Breast epithelium (tissue), 4 donors: Measurements from ENCODE around the gene FHIT. TPM values are rescaled to one million over a fixed set of nuclear protein-coding genes. Genes with fewer than 3 reads are reported as not detected.

ENCODE experiments used
- DNase-seq, 2 donors: peaks; one replicate each; pipeline ENCODE4 v3.0.0-alpha.2; 2019; ENCODE audit warnings: low spot score in 2 of 2
- H3K27ac ChIP-seq, 2 donors: fragments of 200-600 bp; sonication (generic) in 1 of 2; one replicate each; pipeline ENCODE4 v1.5.1; 2016 to 2019; ENCODE audit warnings: mild to moderate bottlenecking in 1 of 2
- H3K27me3 ChIP-seq, 2 donors: fragments of 200-600 bp; sonication (generic) in 1 of 2; one replicate each; pipeline versions ENCODE4 v1.5.1 to v1.6.0; 2017 to 2019; ENCODE audit warnings: control low read depth in 1 of 2, mild to moderate bottlenecking in 1 of 2
- H3K36me3 ChIP-seq: fragments of 200-600 bp; one replicate; pipeline ENCODE4 v1.5.1; 2019
- H3K4me1 ChIP-seq, 2 donors: fragments of 200-600 bp; sonication (generic); one replicate each; pipeline ENCODE4 v1.5.1; 2016 to 2019; ENCODE audit warnings: control low read depth in 1 of 2
- H3K4me3 ChIP-seq, 3 donors: fragments of 200-600 bp; sonication (generic); 1 replicate in 2 of 3; 2 replicates in 1 of 3; pipeline ENCODE4 v1.5.1; 2016 to 2019; ENCODE audit warnings: mild to moderate bottlenecking in 3 of 3, moderate library complexity in 2 of 3
- H3K9me3 ChIP-seq, 2 donors: fragments of 200-600 bp; sonication (generic) in 1 of 2; one replicate each; pipeline ENCODE4 v1.5.1; 2016 to 2019; ENCODE audit warnings: control low read depth in 1 of 2
- CTCF ChIP-seq, 3 donors: fragments of 450-650 bp; IDR thresholded peaks; one replicate each; pipeline ENCODE4 v1.5.1; 2016 to 2017; ENCODE audit warnings: antibody characterized with exemption in 3 of 3, mild to moderate bottlenecking in 3 of 3, moderate library complexity in 3 of 3
- POLR2A ChIP-seq: fragments of 450-650 bp; IDR thresholded peaks from one replicate; pipeline ENCODE4 v1.6.1; 2016; ENCODE audit warnings: antibody characterized with exemption, mild to moderate bottlenecking, moderate library complexity
- POLR2AphosphoS5 ChIP-seq, 3 donors: sonication (generic); formaldehyde crosslinking; IDR thresholded peaks; one replicate each; pipeline ENCODE4 v1.6.1; 2017; ENCODE audit warnings: antibody characterized with exemption in 3 of 3
- intact Hi-C: fragments of 100-400 bp; cut with DNase I; formaldehyde crosslinking; loops from one replicate; pipeline ENCODE4 v1.15.1; 2023; ENCODE audit warnings: low total_unique reads
- total RNA-seq, 3 donors: library from RNA; depleted of rRNA; stranded (reverse); fragments of >200 nt; gene quantifications; one replicate each; pipeline ENCODE4 v1.1.0, GENCODE V29; 2016

The FHIT gene
- total RNA-seq, 3 donors from 2014 or later: 9.0 to 19.2 (median 17.7) TPM

- Histone ChIP-seq H3K9me3 (no peaks in the 10 kb centered on the region), H3K36me3 (no peaks in the 10 kb centered on the region), H3K27me3 (no peaks in the 10 kb centered on the region), H3K4me3 (no peak overlapping the region), H3K27ac (no peak overlapping the region), H3K4me1 (no peaks in the 10 kb centered on the region)
- TF ChIP-seq POLR2AphosphoS5 (IDR thresholded peaks at IDR 0.05): no peak
- no peak for TF ChIP-seq POLR2A
- TF ChIP-seq CTCF (IDR thresholded peaks at IDR 0.05): no peak
- intact Hi-C loops: no loop called here
- no peak for DNase-seq
Measured at GRCh38 chr3:60202052-60202726, 1049.1 kb downstream of the FHIT start.

- intact Hi-C loops: no loop called here
Measured at GRCh38 chr3:60199306-60199705, 1051.9 kb downstream of the FHIT start.

GRCh38 chr3:60198179-60198720, 1053.0 kb downstream of the FHIT start:
- no peak for DNase-seq
- TF ChIP-seq POLR2AphosphoS5 (IDR thresholded peaks at IDR 0.05) (no peak), POLR2A (no peak), CTCF (IDR thresholded peaks at IDR 0.05) (no peak)
- no peaks in the 10 kb centered on the region for H3K36me3 ChIP-seq
- no peaks in the 10 kb centered on the region for H3K9me3 ChIP-seq
- H3K27ac ChIP-seq: no peak overlapping the region
- no peaks in the 10 kb centered on the region for H3K27me3 ChIP-seq
- no peaks in the 10 kb centered on the region for H3K4me1 ChIP-seq
- intact Hi-C loops: no loop called here
- H3K4me3 ChIP-seq: no peak overlapping the region

More at GRCh38 chr3:60199306-60199705, 1051.9 kb downstream of the FHIT start:
- no peaks in the 10 kb centered on the region for H3K27me3 ChIP-seq
- H3K36me3 ChIP-seq: no peaks in the 10 kb centered on the region
- no peak for DNase-seq
- no peaks in the 10 kb centered on the region for H3K4me1 ChIP-seq
- no peak overlapping the region for H3K4me3 ChIP-seq
- no peaks in the 10 kb centered on the region for H3K9me3 ChIP-seq
- H3K27ac ChIP-seq: no peak overlapping the region
- no peak for TF ChIP-seq POLR2A
- no peak for TF ChIP-seq POLR2AphosphoS5 (IDR thresholded peaks at IDR 0.05)
- TF ChIP-seq CTCF (IDR thresholded peaks at IDR 0.05): no peak

- Histone ChIP-seq H3K36me3 (no peaks in the 10 kb centered on the region), H3K9me3 (no peaks in the 10 kb centered on the region), H3K27ac (no peak overlapping the region), H3K4me3 (no peak overlapping the region), H3K27me3 (no peaks in the 10 kb centered on the region), H3K4me1 (no peaks in the 10 kb centered on the region)
- intact Hi-C loops: no loop called here
- TF ChIP-seq CTCF (IDR thresholded peaks at IDR 0.05) (no peak), POLR2A (no peak), POLR2AphosphoS5 (IDR thresholded peaks at IDR 0.05) (no peak)
- no peak for DNase-seq
Measured at GRCh38 chr3:60192297-60193114, 1058.7 kb downstream of the FHIT start.

GRCh38 chr3:60190073-60190472, 1061.2 kb downstream of the FHIT start:
- no peaks in the 10 kb centered on the region for H3K27me3 ChIP-seq
- no peaks in the 10 kb centered on the region for H3K9me3 ChIP-seq
- DNase-seq: no peak
- intact Hi-C loops: no loop called here
- no peaks in the 10 kb centered on the region for H3K36me3 ChIP-seq
- no peak overlapping the region for H3K27ac ChIP-seq
- no peaks in the 10 kb centered on the region for H3K4me1 ChIP-seq
- no peak for TF ChIP-seq CTCF (IDR thresholded peaks at IDR 0.05)
- no peak for TF ChIP-seq POLR2AphosphoS5 (IDR thresholded peaks at IDR 0.05)
- H3K4me3 ChIP-seq: no peak overlapping the region
